Heart left ventricle (tissue), 16 donors: ENCODE results near the gene RPL39. TPM values are rescaled to one million over a fixed set of nuclear protein-coding genes. Genes with fewer than 3 reads are reported as not detected.

Experiments used
- ATAC-seq, 4 donors: fragments of 200-7000 bp; cut with Tn5 transposase; one replicate each; pipeline ENCODE4 v1.9.1; 2020 to 2022; ENCODE audit warnings: moderate library complexity in 4 of 4, mild to moderate bottlenecking in 3 of 4, moderate number of reproducible peaks in 1 of 4
- DNase-seq, 5 donors: peaks; one replicate each; pipeline ENCODE4 v3.0.0-alpha.2; 2020
- H3K27ac ChIP-seq, 12 donors: fragments of 200-600 bp; sonication (generic) in 4 of 12; one replicate each; pipeline versions ENCODE4 v1.5.0 to v1.8.0; 2016 to 2022; ENCODE audit warnings: mild to moderate bottlenecking in 2 of 12
- H3K27me3 ChIP-seq, 9 donors: fragments of 200-600 bp; sonication (generic) in 2 of 9; one replicate each; pipeline versions ENCODE4 v1.5.1 to v1.8.0; 2016 to 2022; ENCODE audit warnings: mild to moderate bottlenecking in 3 of 9
- H3K36me3 ChIP-seq, 9 donors: fragments of 200-600 bp; sonication (generic) in 2 of 9; one replicate each; pipeline versions ENCODE4 v1.5.0 to v1.8.0; 2018 to 2022; ENCODE audit warnings: mild to moderate bottlenecking in 2 of 9
- H3K4me1 ChIP-seq, 12 donors: fragments of 200-600 bp; sonication (generic) in 4 of 12; one replicate each; pipeline versions ENCODE4 v1.5.0 to v1.8.0; 2016 to 2022; ENCODE audit warnings: mild to moderate bottlenecking in 3 of 12
- H3K4me3 ChIP-seq, 12 donors: fragments of 200-600 bp; sonication (generic) in 4 of 12; one replicate each; pipeline versions ENCODE4 v1.5.0 to v1.8.0; 2017 to 2022; ENCODE audit warnings: mild to moderate bottlenecking in 9 of 12, moderate library complexity in 4 of 12
- H3K9me3 ChIP-seq, 12 donors: fragments of 200-600 bp; sonication (generic) in 4 of 12; one replicate each; pipeline versions ENCODE4 v1.5.0 to v1.8.0; 2016 to 2022; ENCODE audit warnings: mild to moderate bottlenecking in 1 of 12
- POLR2A ChIP-seq, 2 donors: fragments of 450-650 bp; IDR thresholded peaks; one replicate each; pipeline ENCODE4 v1.6.1; 2017; ENCODE audit warnings: antibody characterized with exemption in 2 of 2, mild to moderate bottlenecking in 2 of 2, moderate library complexity in 2 of 2
- WGBS, 4 donors: extraction: QIAGEN DNeasy Blood & Tissue Kit in 2 of 4; methylation state at CpG; one replicate each; pipeline versions ENCODE4 v1.1.5 to v1.1.7; 2013 to 2018; 5-methylcytosine and 5-hydroxymethylcytosine counted together
- intact Hi-C, 10 donors: fragments of 100-400 bp; cut with DNase I; formaldehyde crosslinking; loops; one replicate each; pipeline versions ENCODE4 v1.11.1 to v1.14.2; 2022
- polyA plus RNA-seq, 2 donors: library from polyadenylated mRNA; stranded (reverse); fragments of 200-250 nt; gene quantifications; one replicate each; pipeline ENCODE4 v1.2.3, GENCODE V29; 2013
- total RNA-seq, 9 donors: library from RNA; depleted of rRNA in 2 of 9; stranded (reverse); fragments of >200 nt in 2 of 9; fragmentation: NEBNext Ultra II Directional in 3 of 9; extraction: Animal tissue kit (Norgen Biotek cat#: 25700) in 3 of 9; gene quantifications; one replicate each; pipeline versions ENCODE4 v1.1.0 to v1.2.4, GENCODE V29; 2016 to 2023
- TF ChIP-seq, protein P1 (sequence below), 12 donors: fragments of 200-600 bp; sonication (generic) in 4 of 12; IDR thresholded peaks; one replicate each; pipeline versions ENCODE4 v1.5.0 to v1.8.0; 2018 to 2022; ENCODE audit warnings: antibody characterized with exemption in 12 of 12, mild to moderate bottlenecking in 5 of 12
- donor health status: ischemic (EF 13 %, LVEDD 7.1; RV severe dilation, severe dysfunction).
- donor health status: healthy with polysubstance abuse.
- donor health status: DM: no; HTN: yes; CAD: no.
- donor health status: DM: no; HTN: no; CAD: no.
- donor health status: ischemic (EF 25% LVEDD 6.9; RV normal size, moderate dysfunction).
- donor health status: ischemic (EF 25% LVEDD 5.7; RV mildly dilated, moderate dysfunction).
- donor health status: healthy.
- donor health status: DM: yes; HTN: yes; CAD: no.
- donor health status: ischemic (EF 35%, LVEDD 5.7; RV mildly dilated, moderate dysfunction).
- donor health status: nonischemic (EF 11% LVEDD 7.7; RV severe dilation, severe dysfunction).
- donor health status: DM: yes; HTN: yes; CAD: no.
- donor health status: PGD.
- donor health status: ischemic (EF 29% LVEDD 5.4; RV normal size, mild dysfunction).
- donor health status: nonischemic (EF 23%, LVEDD 6.1; RV moderate dilation, normal function).

Gene RPL39
- total and polyA plus RNA-seq, 11 donors, result 933 to 4,859 (median 1,314) TPM

- peak in 3 of 4 donors; percentile 52 to 68 (median 53) for ATAC-seq
- H3K36me3 ChIP-seq, result no peaks in the 10 kb centered on the region
- DNase-seq, result peak in 4 of 5 donors; percentile 30 to 72 (median 50)
- no peaks in the 10 kb centered on the region for H3K9me3 ChIP-seq
- peak within 1 kb of the TSS in 2 of 12 donors; percentile 3 to 85 for H3K27ac ChIP-seq
- H3K4me3 ChIP-seq, result peak within 1 kb of the TSS; percentile 29 to 67 (median 48)
- H3K4me1 ChIP-seq, result peaks cover 0 to 43% (median 0%) of the 10 kb centered on the region in 12 donors
- no peak for TF ChIP-seq POLR2A (IDR thresholded peaks at IDR 0.05)
- TF ChIP-seq, protein P1, sequence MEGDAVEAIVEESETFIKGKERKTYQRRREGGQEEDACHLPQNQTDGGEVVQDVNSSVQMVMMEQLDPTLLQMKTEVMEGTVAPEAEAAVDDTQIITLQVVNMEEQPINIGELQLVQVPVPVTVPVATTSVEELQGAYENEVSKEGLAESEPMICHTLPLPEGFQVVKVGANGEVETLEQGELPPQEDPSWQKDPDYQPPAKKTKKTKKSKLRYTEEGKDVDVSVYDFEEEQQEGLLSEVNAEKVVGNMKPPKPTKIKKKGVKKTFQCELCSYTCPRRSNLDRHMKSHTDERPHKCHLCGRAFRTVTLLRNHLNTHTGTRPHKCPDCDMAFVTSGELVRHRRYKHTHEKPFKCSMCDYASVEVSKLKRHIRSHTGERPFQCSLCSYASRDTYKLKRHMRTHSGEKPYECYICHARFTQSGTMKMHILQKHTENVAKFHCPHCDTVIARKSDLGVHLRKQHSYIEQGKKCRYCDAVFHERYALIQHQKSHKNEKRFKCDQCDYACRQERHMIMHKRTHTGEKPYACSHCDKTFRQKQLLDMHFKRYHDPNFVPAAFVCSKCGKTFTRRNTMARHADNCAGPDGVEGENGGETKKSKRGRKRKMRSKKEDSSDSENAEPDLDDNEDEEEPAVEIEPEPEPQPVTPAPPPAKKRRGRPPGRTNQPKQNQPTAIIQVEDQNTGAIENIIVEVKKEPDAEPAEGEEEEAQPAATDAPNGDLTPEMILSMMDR (IDR thresholded peaks at IDR 0.05), result no peak
- peaks cover 0 to 21% (median 0%) of the 10 kb centered on the region in 9 donors for H3K27me3 ChIP-seq
- 1 to 35% (median 18%) methylated on average over 24 to 59 of the region's 59 CpGs for WGBS, 4 donors
- intact Hi-C loops, result no loop called here
Measured at GRCh38 chrX:119757979-119758730, 33.3 kb downstream of the RPL39 start, which contains the start of gene SOWAHD. SOWAHD (plus strand) TSS chrX:119758588; CDS start chrX:119758668, 80 bp downstream.

DNA sequence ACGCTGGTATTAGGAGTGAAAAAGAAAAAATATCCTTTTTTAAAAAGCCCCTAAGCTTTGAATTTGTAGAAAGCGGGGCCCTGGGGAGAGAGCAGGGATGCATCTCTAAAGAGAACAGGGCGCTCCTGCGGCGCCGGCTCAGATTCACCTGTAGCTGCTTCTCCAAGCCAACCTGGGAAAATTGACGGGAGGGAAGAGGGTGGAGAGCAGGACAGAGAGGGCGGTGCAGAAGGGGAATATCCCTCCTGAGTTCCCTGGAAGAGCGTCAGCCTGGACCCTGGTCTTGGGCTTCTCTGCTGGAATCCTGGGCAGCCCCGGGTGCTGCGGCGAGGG is 33.8 kb downstream of the RPL39 start:
- intact Hi-C loops, result no loop called here
- peak overlapping the region in 8 of 12 donors; percentile 34 to 67 (median 52) for H3K4me3 ChIP-seq

GRCh38 chrX:119756926-119757635 is 34.3 kb downstream of the RPL39 start:
- peak overlapping the region in 1 of 12 donors; percentile 85 for H3K27ac ChIP-seq
- TF ChIP-seq, protein P1 (IDR thresholded peaks at IDR 0.05), result no peak
- no peak for TF ChIP-seq POLR2A (IDR thresholded peaks at IDR 0.05)
- no peaks in the 10 kb centered on the region for H3K9me3 ChIP-seq
- peaks cover 0 to 38% (median 0%) of the 10 kb centered on the region in 12 donors for H3K4me1 ChIP-seq
- no peak overlapping the region for H3K4me3 ChIP-seq
- intact Hi-C loops, result no loop called here
- H3K27me3 ChIP-seq, result peaks cover 0 to 21% (median 0%) of the 10 kb centered on the region in 9 donors
- 79 to 87% (median 82%) methylated on average over 10 of the region's 10 CpGs for WGBS, 4 donors
- DNase-seq (no peak), ATAC-seq (no peak)
- H3K36me3 ChIP-seq, result no peaks in the 10 kb centered on the region

More for the DNA sequence above, 33.8 kb downstream of the RPL39 start:
- Histone ChIP-seq H3K27me3 (peaks cover 0 to 21% (median 0%) of the 10 kb centered on the region in 9 donors), H3K36me3 (no peaks in the 10 kb centered on the region), H3K9me3 (no peaks in the 10 kb centered on the region), H3K4me1 (peaks cover 0 to 38% (median 0%) of the 10 kb centered on the region in 12 donors), H3K27ac (peak overlapping the region in 1 of 12 donors; percentile 69)
- TF ChIP-seq, protein P1 (IDR thresholded peaks at IDR 0.05), result no peak
- TF ChIP-seq POLR2A (IDR thresholded peaks at IDR 0.05), result no peak
- ATAC-seq (no peak), DNase-seq (no peak)
- WGBS, 4 donors, result 48 to 64% (median 62%) methylated on average over 12 of the region's 12 CpGs

GRCh38 chrX:119755981-119756533 is 35.4 kb downstream of the RPL39 start:
- no peak for DNase-seq
- TF ChIP-seq, protein P1 (IDR thresholded peaks at IDR 0.05), result no peak

More at GRCh38 chrX:119755981-119756533, 35.4 kb downstream of the RPL39 start:
- Histone ChIP-seq H3K36me3 (no peaks in the 10 kb centered on the region), H3K27me3 (peaks cover 0 to 21% (median 0%) of the 10 kb centered on the region in 9 donors), H3K4me3 (no peak overlapping the region), H3K27ac (peak overlapping the region in 1 of 12 donors; percentile 85), H3K9me3 (no peaks in the 10 kb centered on the region), H3K4me1 (peaks cover 0 to 38% (median 0%) of the 10 kb centered on the region in 12 donors)
- intact Hi-C loops, result no loop called here
- 64 to 80% (median 68%) methylated on average over 7 of the region's 7 CpGs for WGBS, 4 donors
- ATAC-seq, result peak in 1 of 4 donors; percentile 49
